ENCODE data around the gene COL18A1.

The COL18A1 gene

GRCh38 chr21:45555251-45555556, 150.2 kb downstream of the COL18A1 start:
- ChIA-PET CTCF (interaction anchor here (0.5 to 1.8 kb wide), 7 partner anchors 13 to 170 kb away, joined by 3 to 30 read pairs (median 4); no protein-coding TSS in a partner anchor), POLR2A (interaction anchor here (1.0 to 1.6 kb wide), 4 partner anchors 37 to 267 kb away, joined by 3 to 9 read pairs (median 4); no protein-coding TSS in a partner anchor)
- DNase-seq (ENCODE audit: extremely low spot score), result peak; percentile 71
- TF ChIP-seq FOXA1 (IDR thresholded peaks at IDR 0.05) (no peak), FOXK2 (IDR thresholded peaks at IDR 0.05) (no peak), SP1 (IDR thresholded peaks at IDR 0.05) (no peak), ZNF384 (IDR thresholded peaks at IDR 0.05) (no peak), HDGF (IDR thresholded peaks at IDR 0.05; ENCODE audit: borderline replicate concordance) (no peak), ARNT (IDR thresholded peaks at IDR 0.05) (no peak), ELF4 (IDR thresholded peaks at IDR 0.05) (no peak), SUZ12 (IDR thresholded peaks at IDR 0.05) (no peak), LEF1 (IDR thresholded peaks at IDR 0.05; ENCODE audit: borderline replicate concordance) (no peak), BHLHE40 (IDR thresholded peaks at IDR 0.05; ENCODE audit: borderline replicate concordance) (no peak), NFRKB (IDR thresholded peaks at IDR 0.05) (no peak), CTBP1 (IDR thresholded peaks at IDR 0.05; ENCODE audit: borderline replicate concordance) (no peak), FOXM1 (IDR thresholded peaks at IDR 0.05; ENCODE audit: borderline replicate concordance) (no peak), TARDBP (IDR thresholded peaks at IDR 0.05) (no peak), L3MBTL2 (conservative IDR thresholded peaks at IDR 0.05) (no peak)
- TF ChIP-seq, protein P1, sequence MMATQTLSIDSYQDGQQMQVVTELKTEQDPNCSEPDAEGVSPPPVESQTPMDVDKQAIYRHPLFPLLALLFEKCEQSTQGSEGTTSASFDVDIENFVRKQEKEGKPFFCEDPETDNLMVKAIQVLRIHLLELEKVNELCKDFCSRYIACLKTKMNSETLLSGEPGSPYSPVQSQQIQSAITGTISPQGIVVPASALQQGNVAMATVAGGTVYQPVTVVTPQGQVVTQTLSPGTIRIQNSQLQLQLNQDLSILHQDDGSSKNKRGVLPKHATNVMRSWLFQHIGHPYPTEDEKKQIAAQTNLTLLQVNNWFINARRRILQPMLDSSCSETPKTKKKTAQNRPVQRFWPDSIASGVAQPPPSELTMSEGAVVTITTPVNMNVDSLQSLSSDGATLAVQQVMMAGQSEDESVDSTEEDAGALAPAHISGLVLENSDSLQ (IDR thresholded peaks at IDR 0.05), result no peak

GRCh38 chr21:45555557-45556301, 150.8 kb downstream of the COL18A1 start:
- CTCF ChIA-PET, result interaction anchor here (0.5 to 1.8 kb wide), 13 partner anchors 9 to 266 kb away, joined by 3 to 30 read pairs (median 3); no protein-coding TSS in a partner anchor
- POLR2A ChIA-PET, result interaction anchor here (0.7 to 1.6 kb wide), 8 partner anchors 13 to 266 kb away, joined by 3 to 9 read pairs (median 4); no protein-coding TSS in a partner anchor
- TF ChIP-seq SUZ12 (IDR thresholded peaks at IDR 0.05), result no peak
- peak; percentile 91 for TF ChIP-seq L3MBTL2 (conservative IDR thresholded peaks at IDR 0.05)
- TF ChIP-seq BHLHE40 (IDR thresholded peaks at IDR 0.05; ENCODE audit: borderline replicate concordance), result no peak
- TF ChIP-seq HDGF (IDR thresholded peaks at IDR 0.05; ENCODE audit: borderline replicate concordance), result no peak
- TF ChIP-seq FOXA1 (IDR thresholded peaks at IDR 0.05), result no peak
- TF ChIP-seq SP1 (IDR thresholded peaks at IDR 0.05), result no peak
- no peak for TF ChIP-seq FOXK2 (IDR thresholded peaks at IDR 0.05)
- TF ChIP-seq LEF1 (IDR thresholded peaks at IDR 0.05; ENCODE audit: borderline replicate concordance), result no peak
- peak; percentile 91 for TF ChIP-seq TARDBP (IDR thresholded peaks at IDR 0.05)
- no peak for TF ChIP-seq ZNF384 (IDR thresholded peaks at IDR 0.05)
- TF ChIP-seq, protein P1 (IDR thresholded peaks at IDR 0.05), result peak; percentile 64; the same call in 1 of the 2 replicates
- TF ChIP-seq ELF4 (IDR thresholded peaks at IDR 0.05), result 0 out of 2 replicates have a peak, but pooled peaks have one; percentile 20
- TF ChIP-seq ARNT (IDR thresholded peaks at IDR 0.05), result no peak
- peak; percentile 94 for DNase-seq (ENCODE audit: extremely low spot score)

DNA sequence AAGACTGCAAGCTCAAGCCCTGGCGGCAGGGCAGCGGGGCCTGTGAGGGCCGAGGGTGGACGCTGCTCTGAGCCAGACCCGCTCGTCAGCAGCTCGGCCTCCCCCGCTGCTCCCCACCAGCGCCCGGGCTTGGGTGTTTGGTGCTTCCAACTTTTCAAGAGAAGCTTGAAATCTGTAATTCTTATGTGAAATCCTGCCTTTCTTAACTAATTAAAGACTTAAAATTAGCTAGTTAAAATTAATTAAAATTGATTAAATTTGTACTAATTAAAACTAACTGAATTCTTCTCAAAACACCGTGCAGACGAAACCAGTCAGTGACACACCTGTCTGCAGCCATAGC, 151.3 kb downstream of the COL18A1 start:
- no peak for DNase-seq (ENCODE audit: extremely low spot score)
- ChIA-PET POLR2A (interaction anchor here (0.7 to 1.6 kb wide), 8 partner anchors 12 to 266 kb away, joined by 3 to 9 read pairs (median 4); no protein-coding TSS in a partner anchor), CTCF (interaction anchor here (0.6 to 1.8 kb wide), 11 partner anchors 8 to 266 kb away, joined by 3 to 30 read pairs (median 3); no protein-coding TSS in a partner anchor)
- no peak for TF ChIP-seq ARNT (IDR thresholded peaks at IDR 0.05)
- no peak for TF ChIP-seq L3MBTL2 (conservative IDR thresholded peaks at IDR 0.05)
- no peak for TF ChIP-seq NFRKB (IDR thresholded peaks at IDR 0.05)
- TF ChIP-seq TARDBP (IDR thresholded peaks at IDR 0.05), result no peak
- no peak for TF ChIP-seq SP1 (IDR thresholded peaks at IDR 0.05)
- no peak for TF ChIP-seq FOXA1 (IDR thresholded peaks at IDR 0.05)
- TF ChIP-seq, protein P1 (IDR thresholded peaks at IDR 0.05), result no peak
- no peak for TF ChIP-seq CTBP1 (IDR thresholded peaks at IDR 0.05; ENCODE audit: borderline replicate concordance)
- TF ChIP-seq FOXK2 (IDR thresholded peaks at IDR 0.05), result no peak
- no peak for TF ChIP-seq LEF1 (IDR thresholded peaks at IDR 0.05; ENCODE audit: borderline replicate concordance)
- TF ChIP-seq ZNF384 (IDR thresholded peaks at IDR 0.05), result no peak
- no peak for TF ChIP-seq ELF4 (IDR thresholded peaks at IDR 0.05)

DNA sequence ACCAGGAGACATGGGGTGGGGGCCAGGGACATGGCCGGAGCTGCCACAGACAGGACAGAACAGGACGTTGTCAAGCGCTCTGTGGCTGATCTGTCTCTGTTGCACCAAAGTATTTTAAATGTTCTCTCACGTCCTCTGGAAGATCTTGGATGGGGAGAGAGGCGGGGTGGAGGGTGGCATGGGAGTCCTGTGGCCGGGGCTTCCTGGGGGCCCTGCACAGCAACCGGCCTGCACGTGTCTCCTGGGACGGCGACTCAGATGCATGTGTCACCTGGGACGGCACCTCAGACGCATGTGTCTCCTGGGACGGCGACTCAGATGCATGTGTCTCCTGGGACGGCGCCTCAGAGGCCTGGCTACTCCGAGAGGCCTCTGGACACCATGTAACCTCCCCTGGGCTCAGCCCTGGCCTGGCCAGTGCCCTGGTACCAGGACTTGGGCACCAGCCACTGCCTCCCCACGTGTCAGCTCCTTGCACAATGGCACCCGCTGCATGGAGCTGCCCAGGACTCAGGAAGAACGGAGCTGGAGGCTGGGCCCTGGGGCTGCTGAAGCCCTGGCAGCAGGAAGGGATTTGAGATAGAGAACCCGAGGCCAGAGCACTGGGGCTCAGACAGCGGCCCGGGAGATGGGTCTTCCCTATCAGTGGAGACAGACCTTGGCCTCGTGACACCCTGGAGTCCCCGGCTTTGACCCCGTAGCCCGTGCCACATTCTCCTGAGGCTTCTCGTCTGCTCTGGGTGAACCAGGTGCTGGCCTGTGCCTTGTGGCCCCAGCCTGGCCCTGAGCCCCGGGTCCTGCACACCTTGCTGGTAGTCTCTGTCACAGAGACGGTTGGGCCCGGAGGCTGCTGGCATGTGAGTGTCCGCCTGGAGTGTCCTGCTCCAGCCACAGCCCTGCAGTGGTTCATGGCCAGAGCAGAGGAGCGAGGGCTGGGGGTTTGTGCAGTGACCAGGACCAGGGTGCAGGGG, 152.0 kb downstream of the COL18A1 start:
- CTCF ChIA-PET, result interaction anchor here (0.5 to 1.8 kb wide), 11 partner anchors 8 to 265 kb away, joined by 3 to 30 read pairs (median 3); no protein-coding TSS in a partner anchor
- POLR2A ChIA-PET, result interaction anchor here (0.7 to 1.6 kb wide), 7 partner anchors 12 to 265 kb away, joined by 3 to 9 read pairs (median 4); no protein-coding TSS in a partner anchor
- no peak for TF ChIP-seq CTBP1 (IDR thresholded peaks at IDR 0.05; ENCODE audit: borderline replicate concordance)
- no peak for TF ChIP-seq FOXA1 (IDR thresholded peaks at IDR 0.05)
- no peak for TF ChIP-seq FOXK2 (IDR thresholded peaks at IDR 0.05)
- TF ChIP-seq ARNT (IDR thresholded peaks at IDR 0.05), result no peak
- no peak for TF ChIP-seq HDGF (IDR thresholded peaks at IDR 0.05; ENCODE audit: borderline replicate concordance)
- TF ChIP-seq ELF4 (IDR thresholded peaks at IDR 0.05), result no peak
- TF ChIP-seq BHLHE40 (IDR thresholded peaks at IDR 0.05; ENCODE audit: borderline replicate concordance), result no peak
- no peak for TF ChIP-seq SUZ12 (IDR thresholded peaks at IDR 0.05)
- TF ChIP-seq TARDBP (IDR thresholded peaks at IDR 0.05), result no peak
- no peak for TF ChIP-seq L3MBTL2 (conservative IDR thresholded peaks at IDR 0.05)
- TF ChIP-seq SP1 (IDR thresholded peaks at IDR 0.05), result no peak
- TF ChIP-seq, protein P1 (IDR thresholded peaks at IDR 0.05), result no peak
- TF ChIP-seq FOXM1 (IDR thresholded peaks at IDR 0.05; ENCODE audit: borderline replicate concordance), result no peak
- TF ChIP-seq NFRKB (IDR thresholded peaks at IDR 0.05), result no peak
- no peak for DNase-seq (ENCODE audit: extremely low spot score)

Data from HEK293T (cell line).